HepG2 (cell line): ENCODE measurements around the gene TAF3. TPM values are rescaled to one million over a fixed set of nuclear protein-coding genes. Genes with fewer than 3 reads are reported as not detected.

ENCODE experiments used
- ATAC-seq: fragments of 200-7000 bp; cut with Tn5 transposase; 3 replicates; pipeline ENCODE4 v1.9.1; 2020; ENCODE audit warnings: mild to moderate bottlenecking, moderate library complexity
- BruUV-seq: library from RNA; stranded (reverse); fragments of 400-500 nt; replicated peaks from 2 replicates; lab custom pipeline; 2021; lab: Mats Ljungman, UMichigan
- CTCF ChIA-PET: fragments of 300-600 bp; formaldehyde crosslinking; extraction: SDS; loops from one replicate; lab custom pipeline; 2021; ENCODE audit warnings: low total read pairs, inconsistent platforms, low intra/inter-chr PET ratio; lab: Yijun Ruan, JAX
- POLR2A ChIA-PET: fragments of 350-600 bp; sonication (Branson Sonifier 250); formaldehyde crosslinking; loops from one replicate; lab custom pipeline; 2020; ENCODE audit warnings: antibody characterized with exemption, inconsistent platforms; lab: Yijun Ruan, JAX
- DNase-seq: peaks from one replicate; pipeline ENCODE4 v3.0.0-alpha.2; 2015; ENCODE audit warnings: low spot score
- FAIRE-seq: peaks from 3 replicates; lab custom pipeline; 2011; peaks lifted over from hg19 to GRCh38; lab: Jason Lieb, UNC
- H2AFZ ChIP-seq: one replicate; pipeline ENCODE4 v1.6.1; 2011; ENCODE audit warnings: low read length, inconsistent platforms
- H3K27ac ChIP-seq: fragments of 300-600 bp; 3 replicates; pipeline ENCODE4 v1.8.0; 2011; ENCODE audit warnings: mixed run types, mild to moderate bottlenecking, mixed read lengths, low read length, inconsistent platforms; ENCODE audit not compliant: insufficient read depth; ENCODE audit errors: extremely low read length
- H3K27me3 ChIP-seq, 2 experiments: fragments of 200-600 bp in 1 of 2; 2 replicates in 1 of 2; 3 replicates in 1 of 2; pipeline versions ENCODE4 v1.6.0 to v1.8.0; 2011; ENCODE audit warnings: low read length in 2 of 2, mild to moderate bottlenecking in 2 of 2, moderate library complexity in 2 of 2, inconsistent platforms in 1 of 2; ENCODE audit not compliant: insufficient read depth in 2 of 2, control insufficient read depth in 1 of 2
- H3K36me3 ChIP-seq, 2 experiments: fragments of 200-600 bp in 1 of 2; replicated peaks in 1 of 2; 2 replicates in 1 of 2; 3 replicates in 1 of 2; pipeline versions ENCODE4 v1.5.1 to v1.8.0; 2011; ENCODE audit warnings: low read length in 2 of 2, inconsistent platforms in 1 of 2; ENCODE audit not compliant: insufficient read depth in 2 of 2, control insufficient read depth in 1 of 2
- H3K4me1 ChIP-seq: 2 replicates; pipeline ENCODE4 v1.5.1; 2012; ENCODE audit warnings: low read length, inconsistent platforms; ENCODE audit not compliant: insufficient read depth
- H3K4me2 ChIP-seq: 2 replicates; pipeline ENCODE4 v1.6.0; 2011; ENCODE audit warnings: low read depth, low read length, inconsistent platforms
- H3K4me3 ChIP-seq, 3 experiments: fragments of 200-600 bp in 1 of 3; sonication (generic), shearing (Covaris generic) in 1 of 3; replicated peaks in 1 of 3; 2 replicates each; pipeline ENCODE4 v1.5.1; 2011 to 2016; ENCODE audit warnings: low read length in 3 of 3, inconsistent platforms in 2 of 3, low read depth in 2 of 3, mild to moderate bottlenecking in 2 of 3, control low read depth in 1 of 3, mixed read lengths in 1 of 3; ENCODE audit not compliant: insufficient read depth in 1 of 3
- H3K79me2 ChIP-seq: one replicate; pipeline ENCODE4 v1.6.1; 2011; ENCODE audit warnings: low read length, inconsistent platforms; ENCODE audit not compliant: insufficient read depth
- H3K9ac ChIP-seq: 2 replicates; pipeline ENCODE4 v1.6.0; 2011; ENCODE audit warnings: mild to moderate bottlenecking, low read depth, low read length, inconsistent platforms; ENCODE audit not compliant: insufficient read depth
- H3K9me3 ChIP-seq: 2 replicates; pipeline ENCODE4 v1.5.1; 2012; ENCODE audit warnings: mild to moderate bottlenecking, low read length
- H4K20me1 ChIP-seq: 2 replicates; pipeline ENCODE4 v1.6.0; 2011; ENCODE audit warnings: inconsistent platforms, mild to moderate bottlenecking, low read length, moderate library complexity; ENCODE audit not compliant: insufficient read depth
- ELF3 ChIP-seq: IDR thresholded peaks from 2 replicates; pipeline ENCODE4 v1.6.1; 2016; ENCODE audit warnings: missing genetic modification reagents, missing compliant biosample characterization
- ZNF317 ChIP-seq: sonication (generic); formaldehyde crosslinking; IDR thresholded peaks from 2 replicates; pipeline ENCODE4 v1.5.0; 2020; ENCODE audit warnings: mild to moderate bottlenecking, missing genetic modification reagents
- WGBS: methylation state at CpG from one replicate; pipeline ENCODE4 v1.1.6; 2017; ENCODE audit warnings: low lambda C conversion rate; 5-methylcytosine and 5-hydroxymethylcytosine counted together
- in situ Hi-C: cut with HindIII; loops from 2 replicates; pipeline ENCODE4 v1.10.0; 2017; ENCODE audit warnings: low pct_unique_long_range_greater_than_20kb; ENCODE audit not compliant: extremely low pct_ligation_motif_present
- intact Hi-C: fragments of 100-400 bp; cut with micrococcal nuclease; formaldehyde crosslinking; loops from one replicate; pipeline ENCODE4 v1.10.0; 2022; ENCODE audit not compliant: unreplicated experiment
- polyA plus RNA-seq, 8 experiments: library from polyadenylated mRNA; depleted of rRNA in 3 of 8; stranded (reverse) in 7 of 8; unstranded in 1 of 8; fragments of >200 nt; fragmentation: Illumina TruSeq in 4 of 8; extraction: Trizol in 4 of 8; gene quantifications; 2 replicates each; pipeline versions ENCODE4 v1.2.1 to v1.2.3, GENCODE V29; 2011 to 2016; ENCODE audit warnings: low read depth in 4 of 8, missing spikeins in 1 of 8, mixed read lengths in 1 of 8; ENCODE audit not compliant: insufficient read depth in 1 of 8
- total RNA-seq, 5 experiments: library from RNA; depleted of rRNA; stranded (reverse); fragments of >200 nt; fragmentation: Illumina TruSeq; extraction: Trizol; gene quantifications; 2 replicates each; pipeline ENCODE4 v1.2.3, GENCODE V29; 2016; ENCODE audit warnings: low read depth in 1 of 5
- TF ChIP-seq, protein P1 (sequence below): sonication (generic); formaldehyde crosslinking; conservative IDR thresholded peaks from 2 replicates; pipeline ENCODE4 v1.8.0; 2022; ENCODE audit warnings: low read depth, missing genetic modification reagents
- TF ChIP-seq, protein P2 (sequence below), 2 experiments: fragments of 450-650 bp in 1 of 2; sonication (generic) in 1 of 2; formaldehyde crosslinking; IDR thresholded peaks; 2 replicates each; pipeline versions ENCODE4 v1.5.0 to v1.8.0; 2020 to 2022; ENCODE audit warnings: mild to moderate bottlenecking in 1 of 2, missing genetic modification reagents in 1 of 2

TAF3 gene
- total and polyA plus RNA-seq, 2 of the 13 experiments (the other 11 are each of a cell fraction or from before 2014, with no cell fraction given): 1.7 to 2.9 TPM

DNA sequence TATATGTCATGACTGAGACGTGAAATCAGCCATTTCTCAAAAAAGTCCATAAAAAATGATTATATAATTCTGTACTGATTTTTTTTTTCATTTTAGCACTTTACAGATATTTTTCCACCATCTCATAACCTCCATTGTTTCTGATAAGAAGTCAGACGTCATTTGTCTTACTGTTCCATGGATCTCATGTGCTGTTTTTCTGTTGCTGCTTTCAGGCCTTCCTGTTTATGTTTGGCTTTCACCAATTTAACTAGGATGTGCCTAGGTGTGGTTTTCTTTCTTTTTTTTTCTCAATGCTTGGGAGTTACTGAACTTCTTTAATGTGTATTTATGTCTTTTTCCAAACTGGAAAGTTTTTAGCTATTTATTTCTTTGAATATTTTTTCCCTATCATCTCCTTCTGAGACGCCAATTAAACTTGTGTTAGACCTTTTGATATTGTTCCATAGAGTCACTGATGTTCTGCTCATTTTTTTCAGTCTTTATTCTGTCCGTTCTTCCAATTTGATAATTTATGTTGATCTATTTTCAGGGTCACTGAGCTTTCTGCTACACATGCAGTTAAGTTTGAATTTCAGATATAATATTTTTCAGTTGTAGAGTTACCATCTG lies 43.3 kb downstream of the TAF3 start:
- POLR2A ChIA-PET: no interaction called here
- in situ Hi-C loops: no loop called here

DNA sequence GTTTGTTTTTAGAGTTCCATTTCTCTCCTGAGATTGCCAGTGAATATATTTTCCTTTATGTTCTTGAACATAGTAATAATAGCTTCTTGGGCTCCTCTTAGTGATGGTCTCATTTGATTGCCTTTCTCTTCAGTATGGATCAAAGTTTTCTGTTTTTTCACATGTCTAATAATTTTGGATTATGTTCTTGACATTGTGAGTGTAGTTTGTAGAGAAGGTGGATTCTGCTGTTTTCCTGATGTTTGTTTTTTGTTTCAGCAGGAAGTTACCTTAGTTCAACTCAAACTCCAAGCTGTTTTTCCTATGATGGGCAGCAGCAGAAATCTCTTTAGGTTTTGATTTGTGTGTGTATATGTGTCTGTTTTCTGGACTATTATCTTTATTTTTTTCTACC lies 43.8 kb downstream of the TAF3 start:
- Histone ChIP-seq H3K36me3 (no peaks in the 10 kb centered on the region), H3K4me3 (no peak overlapping the region), H3K27ac (no peak overlapping the region), H3K9me3 (peaks cover 24% of the 10 kb centered on the region), H3K27me3 (no peaks in the 10 kb centered on the region), H3K9ac (no peak overlapping the region), H3K4me1 (peaks cover 3% of the 10 kb centered on the region), H3K4me2 (no peak overlapping the region), H4K20me1 (no peaks in the 10 kb centered on the region), H2AFZ (no peak overlapping the region), H3K79me2 (peaks cover 5% of the 10 kb centered on the region)
- ChIA-PET POLR2A (no interaction called here), CTCF (no interaction called here)
- ATAC-seq: no peak
- FAIRE-seq: no peak
- in situ Hi-C loops (no loop called here), intact Hi-C loops (no loop called here)
- no peak for DNase-seq
- BruUV-seq: no TSS peak
- TF ChIP-seq, protein P1, sequence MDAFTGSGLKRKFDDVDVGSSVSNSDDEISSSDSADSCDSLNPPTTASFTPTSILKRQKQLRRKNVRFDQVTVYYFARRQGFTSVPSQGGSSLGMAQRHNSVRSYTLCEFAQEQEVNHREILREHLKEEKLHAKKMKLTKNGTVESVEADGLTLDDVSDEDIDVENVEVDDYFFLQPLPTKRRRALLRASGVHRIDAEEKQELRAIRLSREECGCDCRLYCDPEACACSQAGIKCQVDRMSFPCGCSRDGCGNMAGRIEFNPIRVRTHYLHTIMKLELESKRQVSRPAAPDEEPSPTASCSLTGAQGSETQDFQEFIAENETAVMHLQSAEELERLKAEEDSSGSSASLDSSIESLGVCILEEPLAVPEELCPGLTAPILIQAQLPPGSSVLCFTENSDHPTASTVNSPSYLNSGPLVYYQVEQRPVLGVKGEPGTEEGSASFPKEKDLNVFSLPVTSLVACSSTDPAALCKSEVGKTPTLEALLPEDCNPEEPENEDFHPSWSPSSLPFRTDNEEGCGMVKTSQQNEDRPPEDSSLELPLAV (CRISPR knock-in tag): no peak
- TF ChIP-seq, protein P2, sequence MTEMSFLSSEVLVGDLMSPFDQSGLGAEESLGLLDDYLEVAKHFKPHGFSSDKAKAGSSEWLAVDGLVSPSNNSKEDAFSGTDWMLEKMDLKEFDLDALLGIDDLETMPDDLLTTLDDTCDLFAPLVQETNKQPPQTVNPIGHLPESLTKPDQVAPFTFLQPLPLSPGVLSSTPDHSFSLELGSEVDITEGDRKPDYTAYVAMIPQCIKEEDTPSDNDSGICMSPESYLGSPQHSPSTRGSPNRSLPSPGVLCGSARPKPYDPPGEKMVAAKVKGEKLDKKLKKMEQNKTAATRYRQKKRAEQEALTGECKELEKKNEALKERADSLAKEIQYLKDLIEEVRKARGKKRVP (CRISPR knock-in tag; IDR thresholded peaks at IDR 0.05): no peak

More for the DNA sequence above, 43.3 kb downstream of the TAF3 start:
- BruUV-seq: no TSS peak
- no peak for ATAC-seq
- H3K79me2 ChIP-seq: peaks cover 5% of the 10 kb centered on the region
- no peaks in the 10 kb centered on the region for H3K27me3 ChIP-seq
- no peaks in the 10 kb centered on the region for H4K20me1 ChIP-seq
- H3K4me2 ChIP-seq: no peak overlapping the region
- CTCF ChIA-PET: no interaction called here
- no peak overlapping the region for H2AFZ ChIP-seq
- peaks cover 24% of the 10 kb centered on the region for H3K9me3 ChIP-seq
- H3K4me3 ChIP-seq: no peak overlapping the region
- intact Hi-C loops: no loop called here
- peaks cover 8% of the 10 kb centered on the region for H3K4me1 ChIP-seq
- peak; percentile 100 for TF ChIP-seq ZNF317
- TF ChIP-seq ELF3: no peak
- H3K9ac ChIP-seq: no peak overlapping the region
- no peaks in the 10 kb centered on the region for H3K36me3 ChIP-seq
- FAIRE-seq: no peak
- DNase-seq: no peak
- H3K27ac ChIP-seq: no peak overlapping the region
- WGBS: 77% methylated on average over 4 of the region's 4 CpGs
